ENCODE results near the gene THSD1.

- TF ChIP-seq USF2 (IDR thresholded peaks at IDR 0.05; ENCODE audit: borderline replicate concordance, low read depth, low read length) (0 out of 2 replicates have a peak, but pooled peaks have one; percentile 8), CTCF (IDR thresholded peaks at IDR 0.05) (peak; percentile 95), TAF1 (IDR thresholded peaks at IDR 0.05; ENCODE audit: borderline replicate concordance, low read depth, low read length) (peak; percentile 82), RFX5 (IDR thresholded peaks at IDR 0.05; ENCODE audit: low read length) (no peak)
Observed at GRCh38 chr13:52450012-52450792, 44.2 kb upstream of the THSD1 start, which contains the start of gene VPS36.

Data from SK-N-SH (cell line).